CD14-positive monocyte (primary cell): Measurements from ENCODE around the gene SSTR1. TPM values are rescaled to one million over a fixed set of nuclear protein-coding genes. Genes with fewer than 3 reads are reported as not detected.

Experiments
- DNase-seq, 3 donors: peaks; one replicate each; pipeline ENCODE4 v3.0.0-alpha.2; 2011 to 2022
- H2AFZ ChIP-seq: 2 replicates; pipeline ENCODE4 v1.6.0; 2012; ENCODE audit warnings: mild to moderate bottlenecking, low read depth, low read length, inconsistent platforms; ENCODE audit not compliant: insufficient read depth, poor library complexity, severe bottlenecking
- H3K27ac ChIP-seq, 2 donors: 1 replicate in 1 of 2; 2 replicates in 1 of 2; pipeline ENCODE4 v1.5.1; 2012 to 2013; ENCODE audit warnings: low read length in 2 of 2, control low read depth in 1 of 2, inconsistent platforms in 1 of 2, low read depth in 1 of 2, mild to moderate bottlenecking in 1 of 2
- H3K27me3 ChIP-seq, 2 donors: one replicate each; pipeline versions ENCODE4 v1.6.0 to v1.6.1; 2011 to 2013; ENCODE audit warnings: low read length in 2 of 2; ENCODE audit not compliant: control insufficient read depth in 2 of 2, insufficient read depth in 2 of 2
- H3K36me3 ChIP-seq, 2 donors: replicated peaks in 1 of 2; 1 replicate in 1 of 2; 2 replicates in 1 of 2; pipeline versions ENCODE4 v1.5.1 to v1.6.1; 2012 to 2013; ENCODE audit warnings: low read length in 2 of 2, control low read depth in 1 of 2, inconsistent platforms in 1 of 2, mild to moderate bottlenecking in 1 of 2; ENCODE audit not compliant: insufficient read depth in 2 of 2, control insufficient read depth in 1 of 2
- H3K4me1 ChIP-seq, 2 donors: 1 replicate in 1 of 2; 2 replicates in 1 of 2; pipeline versions ENCODE4 v1.5.1 to v1.6.1; 2012 to 2013; ENCODE audit warnings: low read length in 2 of 2, control low read depth in 1 of 2, inconsistent platforms in 1 of 2, mild to moderate bottlenecking in 1 of 2, moderate library complexity in 1 of 2; ENCODE audit not compliant: insufficient read depth in 2 of 2, control insufficient read depth in 1 of 2
- H3K4me2 ChIP-seq: replicated peaks from 2 replicates; pipeline ENCODE3; 2012; ENCODE audit warnings: low read length, moderate library complexity, mild to moderate bottlenecking; ENCODE audit not compliant: poor library complexity, severe bottlenecking; ENCODE audit errors: extremely low read depth
- H3K4me3 ChIP-seq, 3 experiments: fragments of 200-600 bp in 1 of 3; sonication (generic) in 1 of 3; replicated peaks in 1 of 3; 1 replicate in 2 of 3; 2 replicates in 1 of 3; pipeline ENCODE4 v1.5.1; 2011 to 2013; ENCODE audit warnings: low read length in 3 of 3, mild to moderate bottlenecking in 3 of 3, control low read depth in 2 of 3, low read depth in 2 of 3, inconsistent platforms in 1 of 3, moderate library complexity in 1 of 3
- H3K79me2 ChIP-seq: 2 replicates; pipeline ENCODE4 v1.6.0; 2012; ENCODE audit warnings: mild to moderate bottlenecking, control low read depth, inconsistent platforms, low read length, moderate library complexity; ENCODE audit not compliant: insufficient read depth
- H3K9ac ChIP-seq: 2 replicates; pipeline ENCODE4 v1.6.0; 2017; ENCODE audit warnings: low read length, mild to moderate bottlenecking; ENCODE audit not compliant: insufficient read depth, poor library complexity, severe bottlenecking
- H3K9me3 ChIP-seq, 2 donors: replicated peaks in 1 of 2; 1 replicate in 1 of 2; 2 replicates in 1 of 2; pipeline versions ENCODE4 v1.5.1 to v1.6.1; 2012 to 2013; ENCODE audit warnings: low read length in 2 of 2, control low read depth in 1 of 2; ENCODE audit not compliant: control insufficient read depth in 1 of 2, insufficient read depth in 1 of 2
- H4K20me1 ChIP-seq: 2 replicates; pipeline ENCODE4 v1.6.0; 2012; ENCODE audit warnings: mild to moderate bottlenecking, low read length, control low read depth, moderate library complexity; ENCODE audit not compliant: insufficient read depth
- H3K27ac Mint-ChIP-seq, 7 donors: one replicate each; pipeline ENCODE4 v1.8.0; 2020; ENCODE audit warnings: mild to moderate bottlenecking in 7 of 7, mixed read lengths in 7 of 7, moderate library complexity in 6 of 7, inconsistent platforms in 2 of 7
- H3K27me3 Mint-ChIP-seq, 3 donors: one replicate each; pipeline ENCODE4 v1.8.0; 2021 to 2022; ENCODE audit warnings: low read depth in 3 of 3, mild to moderate bottlenecking in 3 of 3, mixed read lengths in 3 of 3, moderate library complexity in 3 of 3, inconsistent platforms in 1 of 3
- H3K36me3 Mint-ChIP-seq, 2 donors: one replicate each; pipeline ENCODE4 v1.8.0; 2020; ENCODE audit warnings: mixed read lengths in 2 of 2, inconsistent platforms in 1 of 2, mild to moderate bottlenecking in 1 of 2
- H3K4me1 Mint-ChIP-seq: one replicate; pipeline ENCODE4 v1.8.0; 2020; ENCODE audit warnings: mild to moderate bottlenecking, mixed read lengths
- H3K4me3 Mint-ChIP-seq, 2 donors: one replicate each; pipeline ENCODE4 v1.8.0; 2020; ENCODE audit warnings: mild to moderate bottlenecking in 2 of 2, mixed read lengths in 2 of 2, moderate library complexity in 1 of 2
- H3K9me3 Mint-ChIP-seq, 7 donors: one replicate each; pipeline ENCODE4 v1.8.0; 2020 to 2022; ENCODE audit warnings: mixed read lengths in 7 of 7, mild to moderate bottlenecking in 6 of 7, moderate library complexity in 6 of 7, inconsistent platforms in 2 of 7
- CTCF ChIP-seq: fragments of 200-600 bp; IDR thresholded peaks from one replicate; pipeline ENCODE4 v1.8.0; 2022; ENCODE audit warnings: antibody characterized with exemption, mild to moderate bottlenecking
- WGBS: methylation state at CpG from one replicate; pipeline ENCODE4 v1.1.5; 2013; ENCODE audit warnings: missing lambda C conversion rate; ENCODE audit not compliant: insufficient coverage; 5-methylcytosine and 5-hydroxymethylcytosine counted together
- intact Hi-C, 2 donors: fragments of 100-400 bp; cut with micrococcal nuclease; formaldehyde crosslinking; loops; one replicate each; pipeline versions ENCODE4 v1.15.0 to v1.15.1; 2023
- polyA plus RNA-seq, 3 donors: library from polyadenylated mRNA; depleted of rRNA in 1 of 3; unstranded in 2 of 3; stranded (reverse) in 1 of 3; fragments of 300-500 nt in 2 of 3; fragments of >200 nt in 1 of 3; fragmentation: Illumina TruSeq in 2 of 3; gene quantifications; 1 replicate in 2 of 3; 2 replicates in 1 of 3; pipeline ENCODE4 v1.2.3, GENCODE V29; 2012 to 2021

The SSTR1 gene
- polyA plus RNA-seq, 3 donors, result not detected

GRCh38 chr14:38243696-38244240 is 36.1 kb downstream of the SSTR1 start:
- no CpG with 5 or more reads among the region's 1 CpG for WGBS
- H3K9ac ChIP-seq, result no peak overlapping the region
- H3K4me3 ChIP-seq, result no peak overlapping the region
- no peak overlapping the region for H3K27ac Mint-ChIP-seq
- H3K27me3 Mint-ChIP-seq, result peaks cover 0 to 4% (median 0%) of the 10 kb centered on the region in 3 donors
- no peak overlapping the region for H3K4me3 Mint-ChIP-seq
- H3K4me2 ChIP-seq, result no peak overlapping the region
- no peaks in the 10 kb centered on the region for H3K79me2 ChIP-seq
- H3K36me3 Mint-ChIP-seq, result no peaks in the 10 kb centered on the region
- DNase-seq, result no peak
- H3K4me1 ChIP-seq, result no peaks in the 10 kb centered on the region
- no peaks in the 10 kb centered on the region for H3K4me1 Mint-ChIP-seq
- H3K36me3 ChIP-seq, result no peaks in the 10 kb centered on the region
- H3K27me3 ChIP-seq, result no peaks in the 10 kb centered on the region
- intact Hi-C loops, result no loop called here
- no peak for TF ChIP-seq CTCF
- no peaks in the 10 kb centered on the region for H3K9me3 ChIP-seq
- peaks cover 0 to 4% (median 0%) of the 10 kb centered on the region in 7 donors for H3K9me3 Mint-ChIP-seq
- no peak overlapping the region for H3K27ac ChIP-seq
- H2AFZ ChIP-seq, result no peak overlapping the region
- H4K20me1 ChIP-seq, result no peaks in the 10 kb centered on the region

- no peak for TF ChIP-seq CTCF
- Histone ChIP-seq H3K4me1 (no peaks in the 10 kb centered on the region), H3K4me2 (no peak overlapping the region), H3K4me3 (no peak overlapping the region), H3K36me3 (no peaks in the 10 kb centered on the region), H3K9ac (no peak overlapping the region), H3K79me2 (no peaks in the 10 kb centered on the region), H3K27me3 (peaks cover 0 to 3% of the 10 kb centered on the region in 2 donors), H2AFZ (no peak overlapping the region), H3K9me3 (no peaks in the 10 kb centered on the region), H3K27ac (no peak overlapping the region), H4K20me1 (no peaks in the 10 kb centered on the region)
- Mint-ChIP-seq H3K4me3 (no peak overlapping the region), H3K27me3 (peaks cover 2 to 8% (median 7%) of the 10 kb centered on the region in 3 donors), H3K27ac (no peak overlapping the region), H3K9me3 (no peaks in the 10 kb centered on the region), H3K36me3 (no peaks in the 10 kb centered on the region), H3K4me1 (no peaks in the 10 kb centered on the region)
- no peak for DNase-seq
- WGBS, result no CpG with 5 or more reads among the region's 3 CpGs
- intact Hi-C loops, result no loop called here
These were observed 40.8 kb downstream of the SSTR1 start for GRCh38 chr14:38248321-38249028.
